OCI-LY3 (cell line): ENCODE measurements around the gene CHADL.
"Not testable (repeated sequence)": the region's sequence is repeated elsewhere in the genome, so short reads cannot be mapped to it uniquely, and the experiment has no call there.

Experiments
- H2AFZ ChIP-seq: fragments of 200-600, 300-600 bp; shearing (Covaris generic); 2 replicates; pipeline ENCODE4 v1.6.0; 2014; ENCODE audit warnings: antibody characterized with exemption, low read depth, low read length
- H3K27ac ChIP-seq: fragments of 200-600, 300-600 bp; sonication (generic); 2 replicates; pipeline ENCODE4 v1.5.1; 2014; ENCODE audit warnings: mild to moderate bottlenecking, low read length, moderate library complexity, mixed read lengths
- H3K27me3 ChIP-seq: fragments of 200-600, 300-600 bp; sonication (generic); 2 replicates; pipeline ENCODE4 v1.6.1; 2014; ENCODE audit warnings: low read depth, low read length, mixed read lengths
- H3K36me3 ChIP-seq: fragments of 200-600, 300-600 bp; sonication (generic); replicated peaks from 2 replicates; pipeline ENCODE3; 2014; ENCODE audit warnings: low read depth, low read length, mixed read lengths
- H3K4me1 ChIP-seq: fragments of 300-600, 200-600 bp; sonication (generic); 2 replicates; pipeline ENCODE4 v1.6.1; 2014; ENCODE audit warnings: low read length, mixed read lengths
- H3K4me2 ChIP-seq: fragments of 200-600, 300-600 bp; sonication (generic); 2 replicates; pipeline ENCODE4 v1.6.1; 2014; ENCODE audit warnings: low read length, mixed read lengths
- H3K4me3 ChIP-seq: fragments of 300-600, 200-600 bp; sonication (generic); 2 replicates; pipeline ENCODE4 v1.5.1; 2014; ENCODE audit warnings: antibody characterized with exemption, mild to moderate bottlenecking, low read length, moderate library complexity
- H3K79me2 ChIP-seq: fragments of 300-600, 200-600 bp; shearing (Covaris generic); 2 replicates; pipeline ENCODE4 v1.6.1; 2014; ENCODE audit warnings: mild to moderate bottlenecking, low read length, mixed read lengths
- H3K9ac ChIP-seq: fragments of 300-600, 200-600 bp; shearing (Covaris generic); 2 replicates; pipeline ENCODE4 v1.6.0; 2014; ENCODE audit warnings: mild to moderate bottlenecking, low read length, moderate library complexity
- H3K9me3 ChIP-seq: fragments of 200-600, 300-600 bp; shearing (Covaris generic); 2 replicates; pipeline ENCODE4 v1.6.1; 2014; ENCODE audit warnings: low read length, mixed read lengths; ENCODE audit not compliant: insufficient read depth
- H4K20me1 ChIP-seq: fragments of 200-600, 300-600 bp; sonication (generic); 2 replicates; pipeline ENCODE4 v1.6.1; 2016; ENCODE audit warnings: low read length, mixed read lengths; ENCODE audit not compliant: insufficient read depth
- EZH2phosphoT487 ChIP-seq: fragments of 200-600 bp; shearing (Covaris generic); IDR thresholded peaks from 2 replicates; pipeline ENCODE4 v1.6.1; 2018; ENCODE audit warnings: antibody characterized with exemption, mixed run types, low read depth
- TF ChIP-seq, protein P1 (sequence below): fragments of 200-600, 300-600 bp; sonication (generic); IDR thresholded peaks from 2 replicates; pipeline ENCODE4 v1.5.1; 2014; ENCODE audit warnings: antibody characterized with exemption, low read length, low read depth

CHADL gene

DNA sequence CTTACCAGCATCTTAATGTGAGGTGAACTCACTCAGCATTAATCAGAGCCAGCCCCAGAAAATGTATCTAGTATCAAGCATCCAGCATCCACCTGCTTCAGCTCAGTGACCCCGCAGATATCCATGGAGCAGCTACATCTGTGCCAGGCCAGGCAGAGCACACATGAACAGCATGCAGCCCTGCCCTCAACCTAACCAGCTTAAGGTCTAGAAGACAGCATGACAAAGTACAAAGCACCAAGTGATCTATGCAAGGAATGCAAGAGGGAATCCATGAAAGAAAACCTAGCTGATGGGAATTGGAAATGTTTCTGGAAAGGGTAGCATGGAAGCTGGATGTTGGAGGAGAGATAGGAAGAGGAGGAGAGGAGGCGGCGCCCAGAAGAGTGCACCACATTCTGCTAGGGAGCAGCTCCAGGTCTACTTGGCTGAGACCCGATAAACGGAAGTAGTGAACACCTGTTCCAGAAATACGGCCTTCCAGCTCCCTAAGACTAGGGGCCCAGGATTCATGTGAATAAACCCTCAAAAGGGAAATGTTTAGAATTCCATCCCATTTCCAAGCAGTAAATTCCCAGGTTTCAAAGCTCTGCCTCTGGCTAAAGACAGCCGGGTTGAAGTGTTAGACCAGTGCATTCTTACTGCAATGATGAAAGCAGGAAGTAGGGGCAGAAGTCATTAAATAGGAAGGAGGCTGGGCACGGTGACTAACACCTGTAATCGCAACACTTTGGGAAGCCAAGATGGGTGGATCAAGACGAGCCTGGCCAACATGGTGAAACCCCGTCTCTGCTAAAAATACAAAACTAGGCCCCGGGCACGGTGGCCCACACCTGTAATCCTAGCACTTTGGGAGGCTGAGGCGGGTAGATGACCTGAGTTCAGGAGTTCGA, 59.1 kb downstream of the CHADL start:
- no peaks in the 10 kb centered on the region for H3K4me1 ChIP-seq
- no peak overlapping the region for H3K4me3 ChIP-seq
- H3K9me3 ChIP-seq, result no peaks in the 10 kb centered on the region
- H3K36me3 ChIP-seq, result peaks cover 43% of the 10 kb centered on the region
- no peak overlapping the region for H2AFZ ChIP-seq
- TF ChIP-seq, protein P1, sequence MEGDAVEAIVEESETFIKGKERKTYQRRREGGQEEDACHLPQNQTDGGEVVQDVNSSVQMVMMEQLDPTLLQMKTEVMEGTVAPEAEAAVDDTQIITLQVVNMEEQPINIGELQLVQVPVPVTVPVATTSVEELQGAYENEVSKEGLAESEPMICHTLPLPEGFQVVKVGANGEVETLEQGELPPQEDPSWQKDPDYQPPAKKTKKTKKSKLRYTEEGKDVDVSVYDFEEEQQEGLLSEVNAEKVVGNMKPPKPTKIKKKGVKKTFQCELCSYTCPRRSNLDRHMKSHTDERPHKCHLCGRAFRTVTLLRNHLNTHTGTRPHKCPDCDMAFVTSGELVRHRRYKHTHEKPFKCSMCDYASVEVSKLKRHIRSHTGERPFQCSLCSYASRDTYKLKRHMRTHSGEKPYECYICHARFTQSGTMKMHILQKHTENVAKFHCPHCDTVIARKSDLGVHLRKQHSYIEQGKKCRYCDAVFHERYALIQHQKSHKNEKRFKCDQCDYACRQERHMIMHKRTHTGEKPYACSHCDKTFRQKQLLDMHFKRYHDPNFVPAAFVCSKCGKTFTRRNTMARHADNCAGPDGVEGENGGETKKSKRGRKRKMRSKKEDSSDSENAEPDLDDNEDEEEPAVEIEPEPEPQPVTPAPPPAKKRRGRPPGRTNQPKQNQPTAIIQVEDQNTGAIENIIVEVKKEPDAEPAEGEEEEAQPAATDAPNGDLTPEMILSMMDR, result no peak
- TF ChIP-seq EZH2phosphoT487, result no peak
- no peak overlapping the region for H3K27ac ChIP-seq
- no peak overlapping the region for H3K4me2 ChIP-seq
- H3K27me3 ChIP-seq, result no peaks in the 10 kb centered on the region
- no peak overlapping the region for H3K9ac ChIP-seq
- H3K79me2 ChIP-seq, result no peaks in the 10 kb centered on the region
- H4K20me1 ChIP-seq, result no peaks in the 10 kb centered on the region; the same call in 1 of the 2 replicates

DNA sequence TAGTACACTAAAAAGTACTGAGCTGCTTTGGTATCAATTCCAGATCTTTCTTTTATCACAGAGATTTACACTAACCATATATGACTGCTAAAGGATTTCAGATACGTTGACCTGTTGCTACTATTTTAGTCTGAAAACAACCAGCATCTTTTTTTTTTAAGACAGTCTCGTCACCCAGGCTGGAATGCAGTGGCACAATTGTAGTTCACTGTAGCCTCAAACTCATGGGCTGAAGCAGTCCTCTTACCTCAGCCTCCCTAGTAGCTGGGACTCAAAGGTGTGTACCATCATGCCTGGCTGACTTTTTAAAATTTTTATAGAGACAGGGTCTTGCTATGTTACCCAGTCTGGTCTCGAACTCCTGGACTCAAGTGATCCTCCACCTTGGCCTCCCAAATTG, 59.8 kb downstream of the CHADL start:
- no peak overlapping the region for H3K4me2 ChIP-seq
- no peak overlapping the region for H3K27ac ChIP-seq

DNA sequence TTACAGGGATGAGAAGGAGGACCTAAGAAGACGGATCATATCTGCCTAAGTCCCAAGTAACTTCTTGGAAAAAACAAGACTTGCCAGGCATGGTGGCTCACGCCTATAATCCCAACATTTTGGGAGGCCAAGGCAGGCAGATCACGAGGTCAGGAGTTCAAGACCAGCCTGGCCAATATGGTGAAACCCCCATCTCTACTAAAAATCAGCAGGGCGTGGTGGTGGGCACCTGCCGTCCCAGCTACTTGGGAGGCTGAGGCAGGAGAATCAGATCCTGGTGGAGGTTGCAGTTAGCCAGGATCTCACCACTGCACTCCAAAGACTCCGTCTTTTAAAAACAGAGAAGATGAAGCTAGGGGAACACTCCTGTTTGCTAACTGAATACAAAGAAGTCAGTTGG, 60.4 kb downstream of the CHADL start:
- peaks cover 53% of the 10 kb centered on the region for H3K36me3 ChIP-seq
- not testable (repeated sequence) for H3K27me3 ChIP-seq, H4K20me1 ChIP-seq, H3K9ac ChIP-seq, H3K4me2 ChIP-seq, H3K79me2 ChIP-seq, H2AFZ ChIP-seq, H3K4me3 ChIP-seq, H3K9me3 ChIP-seq, H3K27ac ChIP-seq, H3K4me1 ChIP-seq

More for the DNA sequence above, 59.8 kb downstream of the CHADL start:
- Histone ChIP-seq H3K9me3 (no peaks in the 10 kb centered on the region), H4K20me1 (no peaks in the 10 kb centered on the region; the same call in 1 of the 2 replicates), H3K79me2 (no peaks in the 10 kb centered on the region), H3K4me1 (no peaks in the 10 kb centered on the region), H3K36me3 (peaks cover 49% of the 10 kb centered on the region), H3K27me3 (no peaks in the 10 kb centered on the region), H3K4me3 (no peak overlapping the region), H2AFZ (no peak overlapping the region), H3K9ac (no peak overlapping the region)
- TF ChIP-seq, protein P1, result no peak
- TF ChIP-seq EZH2phosphoT487, result no peak
